HEK293T (cell line): ENCODE results near the gene FAM53B.

Experiments used
- CTCF ChIA-PET: fragments of 350-600 bp; formaldehyde crosslinking; extraction: SDS; loops from one replicate; lab custom pipeline; 2021; ENCODE audit warnings: antibody characterized with exemption, inconsistent platforms; lab: Yijun Ruan, JAX
- POLR2A ChIA-PET: fragments of 350-600 bp; formaldehyde crosslinking; extraction: SDS; loops from one replicate; lab custom pipeline; 2020; ENCODE audit warnings: antibody characterized with exemption, inconsistent platforms; lab: Yijun Ruan, JAX
- DNase-seq: peaks from one replicate; pipeline ENCODE4 v3.0.0; 2012; ENCODE audit warnings: mixed read lengths; ENCODE audit errors: extremely low spot score
- ARNT ChIP-seq: fragments of 450-650 bp; IDR thresholded peaks from 2 replicates; pipeline ENCODE4 v1.6.1; 2017; ENCODE audit warnings: mild to moderate bottlenecking
- BHLHE40 ChIP-seq: fragments of 450-650 bp; IDR thresholded peaks from 2 replicates; pipeline ENCODE4 v1.6.1; 2016; ENCODE audit warnings: mild to moderate bottlenecking, moderate library complexity, borderline replicate concordance
- CTBP1 ChIP-seq: fragments of 450-650 bp; IDR thresholded peaks from 2 replicates; pipeline ENCODE4 v1.6.1; 2016; ENCODE audit warnings: borderline replicate concordance
- ELF4 ChIP-seq: fragments of 450-650 bp; IDR thresholded peaks from 2 replicates; pipeline ENCODE4 v1.6.1; 2017; ENCODE audit warnings: antibody characterized with exemption
- FOXA1 ChIP-seq: fragments of 450-650 bp; IDR thresholded peaks from 2 replicates; pipeline ENCODE4 v1.6.1; 2016; ENCODE audit warnings: mild to moderate bottlenecking
- FOXK2 ChIP-seq: fragments of 450-650 bp; IDR thresholded peaks from 2 replicates; pipeline ENCODE4 v1.6.1; 2016; ENCODE audit warnings: mild to moderate bottlenecking
- FOXM1 ChIP-seq: fragments of 450-650 bp; IDR thresholded peaks from 2 replicates; pipeline ENCODE4 v1.6.1; 2017; ENCODE audit warnings: mild to moderate bottlenecking, borderline replicate concordance
- HDGF ChIP-seq: fragments of 450-650 bp; IDR thresholded peaks from 2 replicates; pipeline ENCODE4 v1.6.1; 2017; ENCODE audit warnings: antibody characterized with exemption, borderline replicate concordance
- L3MBTL2 ChIP-seq: fragments of 450-650 bp; conservative IDR thresholded peaks from 2 replicates; pipeline ENCODE4 v1.6.1; 2016; ENCODE audit warnings: mild to moderate bottlenecking
- LEF1 ChIP-seq: fragments of 450-650 bp; IDR thresholded peaks from 2 replicates; pipeline ENCODE4 v1.6.1; 2017; ENCODE audit warnings: mild to moderate bottlenecking, borderline replicate concordance
- NFRKB ChIP-seq: fragments of 450-650 bp; IDR thresholded peaks from 2 replicates; pipeline ENCODE4 v1.6.1; 2016; ENCODE audit warnings: mild to moderate bottlenecking, moderate library complexity
- SP1 ChIP-seq: fragments of 450-650 bp; IDR thresholded peaks from 2 replicates; pipeline ENCODE4 v1.6.1; 2017
- SUZ12 ChIP-seq: fragments of 450-650 bp; IDR thresholded peaks from 2 replicates; pipeline ENCODE4 v1.6.1; 2016; ENCODE audit warnings: mild to moderate bottlenecking
- TARDBP ChIP-seq: fragments of 450-650 bp; IDR thresholded peaks from 2 replicates; pipeline ENCODE4 v1.6.1; 2016
- ZNF384 ChIP-seq: fragments of 450-650 bp; IDR thresholded peaks from 2 replicates; pipeline ENCODE4 v1.6.1; 2016
- TF ChIP-seq, protein P1 (sequence below): fragments of 450-650 bp; IDR thresholded peaks from 2 replicates; pipeline ENCODE4 v1.6.1; 2016

FAM53B gene

DNA sequence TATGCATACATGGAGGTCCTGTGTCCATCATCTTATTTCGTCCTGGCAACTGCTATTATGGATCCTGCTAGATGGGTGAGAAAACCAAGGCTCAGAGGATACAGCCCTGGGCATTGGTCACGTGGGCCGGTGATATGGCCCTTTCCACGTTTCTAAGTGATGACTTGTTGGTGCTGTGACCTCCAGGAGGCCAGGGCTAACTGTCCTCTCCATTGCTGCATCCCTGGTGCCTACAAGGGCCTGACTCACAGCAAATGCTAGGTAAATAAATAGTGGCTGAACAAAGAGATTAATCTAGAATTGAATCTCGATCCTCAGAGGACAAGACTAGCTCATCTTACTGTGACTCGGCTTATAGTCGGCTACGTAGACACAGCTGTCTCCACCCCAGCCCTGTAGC is 78.6 kb downstream of the FAM53B start:
- ChIA-PET CTCF (no interaction called here), POLR2A (no interaction called here)
- no peak for DNase-seq
- TF ChIP-seq, protein P1, sequence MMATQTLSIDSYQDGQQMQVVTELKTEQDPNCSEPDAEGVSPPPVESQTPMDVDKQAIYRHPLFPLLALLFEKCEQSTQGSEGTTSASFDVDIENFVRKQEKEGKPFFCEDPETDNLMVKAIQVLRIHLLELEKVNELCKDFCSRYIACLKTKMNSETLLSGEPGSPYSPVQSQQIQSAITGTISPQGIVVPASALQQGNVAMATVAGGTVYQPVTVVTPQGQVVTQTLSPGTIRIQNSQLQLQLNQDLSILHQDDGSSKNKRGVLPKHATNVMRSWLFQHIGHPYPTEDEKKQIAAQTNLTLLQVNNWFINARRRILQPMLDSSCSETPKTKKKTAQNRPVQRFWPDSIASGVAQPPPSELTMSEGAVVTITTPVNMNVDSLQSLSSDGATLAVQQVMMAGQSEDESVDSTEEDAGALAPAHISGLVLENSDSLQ: no peak
- TF ChIP-seq L3MBTL2: no peak
- no peak for TF ChIP-seq FOXA1
- TF ChIP-seq BHLHE40: no peak

DNA sequence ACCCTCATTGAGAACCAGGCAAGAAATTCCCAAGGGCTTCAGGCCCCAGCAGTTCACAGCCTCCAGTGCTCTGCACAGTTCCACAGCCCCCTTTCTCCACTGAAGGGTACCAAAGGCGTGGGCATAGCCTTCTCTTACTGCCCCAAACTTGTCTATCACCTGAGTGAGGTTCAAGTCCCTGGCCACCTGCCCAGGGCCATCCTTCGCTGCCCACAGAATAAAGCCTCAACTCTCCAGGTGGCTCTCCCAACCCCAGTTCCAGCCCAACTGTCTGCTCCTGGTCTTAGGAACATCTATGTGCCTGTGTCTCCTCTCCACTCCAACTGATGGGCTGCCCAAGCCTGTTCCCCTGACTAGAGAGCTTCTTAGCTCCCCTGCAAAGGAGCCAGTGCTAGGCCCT is 79.1 kb downstream of the FAM53B start:
- TF ChIP-seq CTBP1: no peak
- TF ChIP-seq SP1: no peak
- no peak for TF ChIP-seq HDGF
- no peak for TF ChIP-seq LEF1
- no peak for TF ChIP-seq BHLHE40
- TF ChIP-seq ARNT: no peak
- no peak for TF ChIP-seq FOXM1
- no peak for TF ChIP-seq FOXA1
- DNase-seq: no peak
- ChIA-PET POLR2A (no interaction called here), CTCF (no interaction called here)

DNA sequence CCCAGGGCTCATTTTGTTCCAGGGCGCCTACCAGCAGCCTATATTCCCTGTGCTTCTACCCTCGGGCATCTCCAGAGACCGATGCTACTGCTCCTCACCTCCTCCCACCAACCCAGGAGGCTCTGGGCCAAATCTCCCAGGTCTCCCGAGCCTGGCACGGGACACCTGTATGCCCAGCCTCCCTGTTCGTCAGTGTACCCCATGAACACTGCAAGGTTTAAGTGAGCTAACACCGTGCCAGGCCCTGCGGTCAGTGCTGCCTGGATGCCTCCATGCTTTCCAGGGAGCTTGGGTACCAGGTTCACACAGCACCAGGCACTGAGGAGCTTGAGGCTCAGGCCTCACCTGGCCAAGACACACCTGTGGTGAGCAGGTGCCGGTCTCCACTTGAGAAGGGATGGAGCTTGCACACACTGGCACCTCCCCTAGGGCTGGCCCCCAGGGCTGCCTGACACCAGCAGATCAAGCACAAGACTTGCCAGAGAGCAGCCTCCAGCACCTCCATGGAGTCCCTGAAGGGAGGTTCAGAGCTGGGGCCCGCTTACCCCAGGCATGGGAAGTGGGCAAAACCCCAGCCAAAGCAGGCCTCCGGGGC is 80.3 kb downstream of the FAM53B start:
- no peak for DNase-seq
- POLR2A ChIA-PET: no interaction called here
- CTCF ChIA-PET: no interaction called here
- TF ChIP-seq, protein P1: no peak
- TF ChIP-seq FOXM1: no peak
- no peak for TF ChIP-seq CTBP1
- TF ChIP-seq ELF4: no peak
- no peak for TF ChIP-seq ZNF384
- TF ChIP-seq NFRKB: no peak
- TF ChIP-seq SP1: no peak
- no peak for TF ChIP-seq LEF1
- no peak for TF ChIP-seq ARNT
- no peak for TF ChIP-seq L3MBTL2
- no peak for TF ChIP-seq SUZ12
- TF ChIP-seq FOXK2: no peak
- TF ChIP-seq HDGF: no peak
- no peak for TF ChIP-seq BHLHE40
- TF ChIP-seq FOXA1: no peak

DNA sequence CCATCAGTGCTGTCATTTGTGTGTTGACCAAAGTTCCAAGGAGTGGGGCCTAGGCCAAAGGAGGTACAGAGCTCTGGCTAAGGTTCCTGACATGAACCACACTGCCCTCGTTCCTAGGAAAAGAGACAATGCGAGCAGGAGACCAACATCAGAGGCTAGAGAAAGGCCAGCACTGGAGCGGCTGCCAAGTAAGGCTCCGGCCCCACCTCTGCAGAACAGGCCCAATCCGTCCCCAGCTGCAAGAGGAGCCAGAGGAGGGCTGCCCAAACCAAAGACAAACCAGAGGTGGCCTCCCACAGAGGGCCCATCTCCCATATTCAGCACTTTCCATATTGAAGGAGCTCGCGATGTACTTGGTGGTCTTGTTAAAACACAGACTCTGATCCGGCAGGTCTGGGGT is 81.0 kb downstream of the FAM53B start:
- CTCF ChIA-PET: no interaction called here
- TF ChIP-seq NFRKB (no peak), ELF4 (no peak), CTBP1 (no peak), FOXA1 (no peak), SUZ12 (no peak), SP1 (no peak), LEF1 (no peak), FOXK2 (no peak), L3MBTL2 (no peak), HDGF (no peak), ARNT (no peak), FOXM1 (no peak), BHLHE40 (no peak), ZNF384 (no peak), TARDBP (no peak)
- TF ChIP-seq, protein P1: no peak
- POLR2A ChIA-PET: no interaction called here
- DNase-seq: no peak

DNA sequence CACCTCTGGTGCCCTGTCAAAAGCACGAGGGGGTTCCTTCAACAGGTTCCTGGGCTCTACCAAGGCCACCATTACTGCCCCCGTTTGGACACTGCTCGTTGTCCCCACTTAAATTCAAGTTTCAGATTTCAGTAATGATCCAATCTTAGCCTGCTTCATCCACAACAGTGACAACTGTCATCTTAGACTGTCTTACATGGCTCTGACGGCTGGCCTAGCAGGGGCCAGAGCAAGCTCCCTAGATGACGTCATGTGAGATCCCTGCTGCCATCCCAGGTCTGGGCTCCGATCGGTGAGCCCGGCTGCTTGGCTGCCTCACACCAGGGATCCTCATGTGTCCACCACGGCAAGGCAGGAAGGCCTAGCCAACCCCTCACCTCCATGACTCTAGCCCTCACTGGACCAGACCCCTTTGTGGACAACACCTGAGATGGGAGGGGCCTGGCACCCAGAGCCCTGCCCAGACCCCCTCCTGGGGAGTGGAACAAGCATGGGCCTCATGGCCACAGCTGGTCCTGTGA is 82.5 kb downstream of the FAM53B start:
- TF ChIP-seq L3MBTL2 (no peak), CTBP1 (no peak), LEF1 (no peak), ELF4 (no peak), ARNT (no peak), SUZ12 (no peak), FOXK2 (no peak), FOXM1 (no peak), SP1 (no peak), TARDBP (no peak), NFRKB (no peak), HDGF (no peak), ZNF384 (no peak), FOXA1 (no peak), BHLHE40 (no peak)
- TF ChIP-seq, protein P1: no peak
- DNase-seq: no peak
- ChIA-PET CTCF (interaction anchor here (0.6 kb wide), 1 partner anchor 122 kb away, joined by 4 read pairs; no protein-coding TSS in a partner anchor), POLR2A (no interaction called here)
